GM18526 (cell line): Measurements from ENCODE around the gene ATAD5.

Experiments used
- POLR2A ChIP-seq: IDR thresholded peaks from 3 replicates; pipeline ENCODE4 v1.6.1; 2011; ENCODE audit not compliant: insufficient read length; ENCODE audit errors: extremely low read depth

Gene ATAD5, protein sequence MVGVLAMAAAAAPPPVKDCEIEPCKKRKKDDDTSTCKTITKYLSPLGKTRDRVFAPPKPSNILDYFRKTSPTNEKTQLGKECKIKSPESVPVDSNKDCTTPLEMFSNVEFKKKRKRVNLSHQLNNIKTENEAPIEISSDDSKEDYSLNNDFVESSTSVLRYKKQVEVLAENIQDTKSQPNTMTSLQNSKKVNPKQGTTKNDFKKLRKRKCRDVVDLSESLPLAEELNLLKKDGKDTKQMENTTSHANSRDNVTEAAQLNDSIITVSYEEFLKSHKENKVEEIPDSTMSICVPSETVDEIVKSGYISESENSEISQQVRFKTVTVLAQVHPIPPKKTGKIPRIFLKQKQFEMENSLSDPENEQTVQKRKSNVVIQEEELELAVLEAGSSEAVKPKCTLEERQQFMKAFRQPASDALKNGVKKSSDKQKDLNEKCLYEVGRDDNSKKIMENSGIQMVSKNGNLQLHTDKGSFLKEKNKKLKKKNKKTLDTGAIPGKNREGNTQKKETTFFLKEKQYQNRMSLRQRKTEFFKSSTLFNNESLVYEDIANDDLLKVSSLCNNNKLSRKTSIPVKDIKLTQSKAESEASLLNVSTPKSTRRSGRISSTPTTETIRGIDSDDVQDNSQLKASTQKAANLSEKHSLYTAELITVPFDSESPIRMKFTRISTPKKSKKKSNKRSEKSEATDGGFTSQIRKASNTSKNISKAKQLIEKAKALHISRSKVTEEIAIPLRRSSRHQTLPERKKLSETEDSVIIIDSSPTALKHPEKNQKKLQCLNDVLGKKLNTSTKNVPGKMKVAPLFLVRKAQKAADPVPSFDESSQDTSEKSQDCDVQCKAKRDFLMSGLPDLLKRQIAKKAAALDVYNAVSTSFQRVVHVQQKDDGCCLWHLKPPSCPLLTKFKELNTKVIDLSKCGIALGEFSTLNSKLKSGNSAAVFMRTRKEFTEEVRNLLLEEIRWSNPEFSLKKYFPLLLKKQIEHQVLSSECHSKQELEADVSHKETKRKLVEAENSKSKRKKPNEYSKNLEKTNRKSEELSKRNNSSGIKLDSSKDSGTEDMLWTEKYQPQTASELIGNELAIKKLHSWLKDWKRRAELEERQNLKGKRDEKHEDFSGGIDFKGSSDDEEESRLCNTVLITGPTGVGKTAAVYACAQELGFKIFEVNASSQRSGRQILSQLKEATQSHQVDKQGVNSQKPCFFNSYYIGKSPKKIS (N-terminal part only)

GRCh38 chr17:30831663-30832437 lies at the start of gene ATAD5:
TSS of gene ATAD5 (plus strand) at chr17:30831966. CDS start at chr17:30832348, 382 bp downstream.
- TF ChIP-seq POLR2A = peak; percentile 80

GRCh38 chr17:30782206-30782605 lies 49.6 kb upstream of the ATAD5 start:
- no peak for TF ChIP-seq POLR2A

DNA sequence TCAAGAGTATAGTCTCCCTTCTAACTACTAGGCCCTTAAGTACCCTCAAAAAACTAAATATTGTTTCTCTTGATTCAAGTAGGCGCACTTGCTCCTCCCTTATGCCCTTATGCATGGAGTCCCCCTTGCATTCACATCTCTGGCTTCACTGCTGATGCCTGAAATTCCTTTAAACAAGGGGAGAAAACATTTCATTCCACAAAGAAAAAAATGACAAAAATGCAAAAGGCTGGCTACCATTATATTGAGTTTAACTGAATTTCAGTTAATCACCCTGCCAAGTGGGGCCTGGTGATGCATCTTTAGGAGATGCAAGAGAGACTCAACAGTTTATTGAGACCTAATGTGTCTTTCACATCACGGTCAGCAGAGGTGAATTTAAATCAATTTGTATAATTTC lies 42.8 kb upstream of the ATAD5 start:
- TF ChIP-seq POLR2A = no peak

GRCh38 chr17:30790279-30790678 lies 41.5 kb upstream of the ATAD5 start:
- TF ChIP-seq POLR2A = no peak

GRCh38 chr17:30793282-30793977 lies 38.3 kb upstream of the ATAD5 start:
- no peak for TF ChIP-seq POLR2A

- no peak for TF ChIP-seq POLR2A
Measured at GRCh38 chr17:30794372-30794771, 37.4 kb upstream of the ATAD5 start.

DNA sequence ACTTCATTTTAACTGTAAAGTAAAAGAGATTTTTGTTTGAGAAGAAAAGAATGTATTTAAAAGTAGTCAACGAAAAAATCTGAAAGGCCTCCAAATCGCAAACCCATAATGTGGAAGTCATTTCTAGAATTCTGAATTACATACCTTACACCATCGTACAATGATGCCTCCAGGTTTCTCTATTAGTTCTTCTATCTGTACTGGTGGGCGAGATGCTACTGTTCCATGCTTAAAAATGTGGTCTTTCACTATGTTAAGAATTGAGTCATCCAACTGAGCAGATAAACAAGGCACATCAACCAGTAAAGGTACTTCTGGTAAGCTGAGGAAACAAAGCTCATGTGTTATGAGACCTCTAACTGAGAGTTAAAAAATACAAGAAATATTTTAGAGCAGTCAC lies 35.8 kb upstream of the ATAD5 start:
- TF ChIP-seq POLR2A = no peak

- no peak for TF ChIP-seq POLR2A
Measured at GRCh38 chr17:30801671-30802070, 30.1 kb upstream of the ATAD5 start.

DNA sequence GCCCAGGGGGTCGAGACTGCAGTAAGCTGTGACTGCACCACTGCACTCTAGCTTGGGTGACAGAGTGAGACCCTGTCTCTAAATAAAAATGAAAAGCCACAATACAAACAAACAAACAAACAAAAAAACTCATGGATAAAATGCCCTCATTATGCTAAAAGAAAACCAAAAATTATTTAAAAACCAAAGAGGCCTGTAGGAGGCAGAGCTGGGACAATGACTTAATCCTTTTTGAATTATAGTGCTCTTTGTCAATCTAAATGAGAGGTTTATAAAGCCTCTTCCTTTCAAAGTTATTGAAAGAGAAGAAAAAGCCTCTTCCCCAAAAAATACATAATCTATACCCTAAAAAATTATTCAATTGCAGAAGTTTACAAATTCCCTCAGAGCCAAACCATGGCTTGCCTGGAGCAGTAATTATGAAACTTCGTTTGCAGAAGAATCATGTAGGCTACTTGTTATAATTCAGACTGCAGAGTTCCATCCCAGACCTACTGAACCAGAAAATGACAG lies 25.8 kb upstream of the ATAD5 start:
- no peak for TF ChIP-seq POLR2A

- no peak for TF ChIP-seq POLR2A
Measured at GRCh38 chr17:30807896-30808295, 23.9 kb upstream of the ATAD5 start.

- no peak for TF ChIP-seq POLR2A
Measured at GRCh38 chr17:30808785-30809286, 22.9 kb upstream of the ATAD5 start.

- TF ChIP-seq POLR2A = no peak
Measured at GRCh38 chr17:30809867-30810266, 21.9 kb upstream of the ATAD5 start.
